GM21619 (cell line): ENCODE measurements around the gene PTTG2.
"Not testable (repeated sequence)": the region's sequence is repeated elsewhere in the genome, so short reads cannot be mapped to it uniquely, and the experiment has no call there.

Experiments
- ATAC-seq: cut with Tn5 transposase; IDR thresholded peaks from one replicate; pipeline ENCODE4 v1.9.1; 2021; ENCODE audit not compliant: unreplicated experiment

Gene PTTG2

DNA sequence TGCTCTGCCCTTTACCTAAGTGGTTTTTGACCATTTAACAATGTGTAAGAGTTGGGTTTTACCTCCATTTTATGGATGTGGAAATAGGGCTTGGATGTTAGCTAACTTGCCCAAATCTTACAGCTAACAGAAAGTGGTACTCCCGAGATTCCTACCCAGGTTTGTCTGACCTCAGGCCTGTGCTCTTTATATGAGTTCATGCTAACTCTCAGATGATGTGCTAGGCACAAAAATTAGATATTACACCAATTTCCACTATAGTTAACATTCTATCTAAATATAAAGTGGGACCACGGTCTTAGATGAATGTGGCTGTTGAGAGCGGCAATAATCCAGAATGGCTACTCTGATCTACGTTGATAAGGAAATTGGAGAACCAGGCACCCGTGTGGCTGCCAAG, at the start of gene PTTG2:
PTTG2 (plus strand) TSS at position 301 of the 400 bp plus-strand sequence; CDS start at position 338, 37 bp downstream.
- ATAC-seq: no peak

DNA sequence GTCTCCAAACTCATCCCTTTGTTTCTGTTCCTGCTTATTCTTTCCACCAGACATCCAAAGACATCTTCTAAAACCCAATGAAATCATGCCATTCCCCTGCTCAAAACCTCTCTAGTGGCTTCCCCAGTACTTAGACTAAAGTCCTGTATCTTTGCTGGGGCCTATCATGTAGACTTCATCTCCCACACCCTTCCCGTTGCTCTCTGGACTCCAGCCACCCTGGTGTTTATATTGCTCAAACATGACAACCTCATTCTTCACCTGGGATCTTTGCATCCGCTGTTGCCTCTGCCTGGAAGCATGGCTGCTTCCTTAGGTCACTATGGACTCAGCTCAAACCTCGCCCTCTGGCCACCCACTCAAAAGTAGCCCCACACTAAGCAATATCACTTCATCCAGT, 45.7 kb upstream of the PTTG2 start:
- ATAC-seq: no peak

DNA sequence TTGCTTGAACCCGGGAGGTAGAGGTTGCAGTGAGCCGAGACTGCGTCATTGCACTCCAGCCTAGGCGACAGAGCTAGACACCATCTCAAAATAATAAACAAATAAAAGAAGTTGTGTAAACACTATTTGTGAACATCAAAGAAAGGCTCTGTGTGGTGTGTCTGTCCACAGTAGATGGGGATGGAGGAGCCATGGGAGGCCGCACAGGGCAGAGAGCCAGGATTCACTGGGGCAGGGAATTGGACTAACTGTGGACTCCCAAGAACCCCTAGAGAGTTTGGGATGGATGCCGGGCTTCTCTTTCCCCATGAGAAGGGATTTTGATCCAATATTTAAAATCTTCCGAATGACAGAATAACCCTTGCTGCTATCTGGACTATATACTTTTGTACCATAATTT, 42.8 kb upstream of the PTTG2 start:
- ATAC-seq: no peak

DNA sequence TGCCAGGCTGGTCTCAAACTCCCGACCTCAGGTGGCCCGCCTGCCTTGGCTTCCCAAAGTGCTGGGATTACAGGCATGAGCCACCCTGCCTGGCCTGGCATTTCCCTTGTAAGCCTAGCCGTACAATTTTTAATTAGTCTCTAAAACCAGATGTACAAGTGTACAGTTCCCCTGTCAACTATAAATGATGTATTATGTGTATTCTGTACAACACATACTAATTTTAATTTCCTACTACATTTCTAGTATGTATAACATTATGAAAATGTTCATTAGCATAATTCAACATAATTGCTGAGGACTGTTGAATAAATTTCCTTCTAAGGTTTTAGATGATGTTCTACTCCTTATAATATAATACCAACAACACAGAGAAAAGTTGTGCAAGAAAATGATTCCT, 41.5 kb upstream of the PTTG2 start:
- ATAC-seq: no peak

DNA sequence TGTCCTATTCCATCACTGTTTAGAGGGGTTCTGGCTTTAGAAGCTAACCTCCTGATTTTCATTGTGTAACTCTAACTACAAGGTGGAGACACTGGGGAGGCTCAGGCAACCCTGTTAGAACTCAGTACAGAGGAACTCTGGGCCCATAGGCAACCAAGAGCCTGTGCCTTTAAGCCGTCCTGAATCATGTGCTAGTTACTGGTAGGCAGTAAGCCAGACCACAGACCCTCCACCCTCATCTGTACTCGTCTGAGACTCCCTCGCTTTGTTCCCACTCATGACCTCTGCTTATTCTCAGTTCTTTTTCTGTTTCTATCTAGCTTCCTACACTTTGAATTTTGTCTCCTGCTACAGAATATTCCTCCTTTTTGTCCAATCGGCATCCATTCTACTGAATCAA, 37.9 kb upstream of the PTTG2 start:
- ATAC-seq: no peak

DNA sequence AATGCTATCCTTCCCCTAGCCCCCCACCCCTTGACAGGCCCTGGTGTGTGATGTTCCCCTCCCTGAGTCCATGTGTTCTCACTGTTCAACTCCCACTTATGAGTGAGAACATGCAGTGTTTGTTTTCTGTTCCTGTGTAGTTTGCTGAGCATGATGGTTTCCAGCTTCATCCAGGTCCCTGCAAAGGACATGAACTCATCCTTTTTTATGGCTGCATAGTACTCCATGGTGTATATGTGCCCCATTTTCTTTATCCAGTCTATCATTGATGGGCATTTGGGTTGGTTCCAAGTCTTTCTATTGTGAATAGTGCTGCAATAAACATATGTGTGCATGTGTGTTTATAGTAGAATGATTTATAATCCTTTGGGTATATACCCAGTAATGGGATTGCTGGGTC, 37.1 kb upstream of the PTTG2 start:
- ATAC-seq: not testable (repeated sequence)

DNA sequence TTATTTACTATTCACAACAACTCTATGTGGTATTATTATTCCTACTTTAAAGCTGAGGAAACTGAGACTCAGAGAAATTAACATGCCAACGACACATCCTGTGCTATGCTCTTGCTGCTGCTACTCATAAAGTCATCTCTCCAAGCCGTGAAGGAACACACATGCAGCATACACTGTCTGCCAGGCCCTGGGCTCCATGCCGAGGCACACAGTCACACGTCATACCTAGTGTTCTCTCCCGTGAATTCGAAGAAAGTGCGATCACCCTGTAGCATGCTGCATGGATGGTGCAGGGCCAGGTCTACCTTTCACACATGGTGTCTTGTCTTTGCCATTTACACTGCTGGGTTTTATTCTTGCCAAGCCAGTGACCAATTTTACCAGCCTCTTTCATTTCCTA, 35.3 kb upstream of the PTTG2 start:
- no peak for ATAC-seq

DNA sequence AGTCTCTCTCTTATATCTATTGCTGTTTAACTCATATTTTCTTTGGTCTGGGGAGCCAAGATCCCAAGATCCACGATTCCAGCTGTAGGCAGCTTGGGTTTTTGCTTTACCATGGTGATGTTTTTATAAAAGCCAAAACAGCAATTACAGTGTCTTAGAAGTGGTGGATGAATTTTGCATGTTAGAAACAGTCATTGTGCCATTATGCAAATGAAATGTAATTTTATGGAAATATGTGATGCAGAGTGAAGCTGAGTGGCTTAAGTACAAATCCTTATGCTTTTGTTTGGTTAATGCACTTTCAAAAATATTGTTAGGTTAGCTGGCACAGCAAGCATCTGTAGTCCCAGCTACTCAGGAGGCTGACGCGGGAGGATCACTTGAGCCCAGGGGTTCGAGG, 32.8 kb upstream of the PTTG2 start:
- no peak for ATAC-seq

DNA sequence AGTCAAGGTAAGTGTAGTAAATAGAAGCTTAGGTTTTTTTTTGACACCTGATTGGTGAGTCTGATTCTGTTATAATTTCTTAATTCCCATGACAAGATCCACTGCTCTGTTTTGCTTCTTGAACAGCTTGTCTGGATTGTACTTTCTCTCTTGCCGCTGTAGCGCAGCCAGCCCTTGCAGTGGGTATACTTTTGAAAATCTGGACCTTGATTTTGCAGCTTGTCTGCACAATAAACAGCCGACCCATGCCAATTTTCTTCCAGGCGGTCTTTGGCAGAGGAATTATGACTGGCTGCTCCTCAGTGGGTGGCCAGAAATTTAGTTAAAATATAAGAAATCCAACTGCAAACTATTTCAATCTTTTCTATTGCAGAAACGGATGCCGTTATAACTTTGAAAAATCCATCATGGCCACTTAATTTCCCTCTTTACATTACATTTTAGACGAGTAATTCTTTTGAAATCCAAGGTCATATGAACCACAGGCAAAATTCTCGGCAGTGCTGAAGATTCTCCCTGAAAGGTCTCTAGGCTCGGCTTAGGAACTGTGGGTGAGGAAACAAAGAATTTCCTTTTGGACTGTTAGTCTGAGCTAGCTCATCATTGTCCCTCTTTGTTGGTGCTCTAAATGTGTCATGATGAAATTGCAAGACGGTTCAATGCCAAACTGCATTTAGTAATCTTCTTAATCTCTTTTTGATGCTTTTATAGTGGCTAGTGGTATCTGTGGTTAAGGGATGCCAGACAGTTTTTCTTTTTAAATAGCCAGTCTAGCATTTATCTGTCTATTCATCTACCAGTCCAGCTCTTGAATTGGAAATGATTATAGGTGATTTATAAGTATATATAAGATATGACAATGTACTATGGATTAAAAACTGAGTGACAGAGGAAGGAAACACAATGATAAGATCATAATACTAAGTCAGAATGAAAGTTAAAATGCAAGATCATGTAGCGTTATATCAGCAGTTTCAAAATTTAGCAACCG, 31.5 kb upstream of the PTTG2 start:
- ATAC-seq: no peak

DNA sequence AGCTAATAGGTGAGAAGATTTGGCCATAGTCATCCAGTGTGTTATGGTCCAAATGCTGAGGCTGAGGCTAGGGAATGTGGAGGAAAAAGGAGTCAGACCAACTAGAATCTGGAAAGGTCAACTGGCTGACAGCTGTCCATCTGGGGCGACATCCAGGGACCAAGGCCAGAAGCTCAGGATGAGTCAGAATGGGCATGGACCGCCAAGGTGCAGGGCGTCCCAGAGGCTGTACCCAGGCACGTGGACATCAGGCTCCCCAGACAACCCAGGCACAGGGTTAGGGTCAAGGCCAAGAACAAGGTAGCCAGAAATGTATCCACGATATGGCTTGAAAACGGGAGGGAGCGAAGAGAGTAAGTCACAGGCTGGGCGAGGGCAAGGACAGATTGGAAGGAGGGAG, 26.1 kb upstream of the PTTG2 start:
- no peak for ATAC-seq

DNA sequence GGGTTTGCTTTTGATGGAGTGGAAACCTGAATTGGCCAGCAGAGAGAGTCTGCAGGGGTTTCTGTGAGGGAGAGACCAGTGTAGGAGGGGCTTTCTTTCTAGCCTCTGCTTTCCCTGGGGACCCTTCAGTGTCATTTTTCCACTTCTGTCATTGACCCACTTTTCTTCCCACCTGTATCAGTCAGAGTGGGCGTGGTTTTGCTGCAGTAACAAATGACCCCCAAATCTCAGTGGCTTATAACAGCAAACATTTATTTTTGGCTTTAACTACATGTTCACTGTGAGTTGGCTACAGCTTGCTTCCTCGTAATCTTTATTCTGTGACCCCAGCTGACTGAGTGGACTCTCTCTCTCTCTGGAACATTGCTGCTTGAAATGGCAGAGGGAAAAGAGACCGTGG, 25.6 kb upstream of the PTTG2 start:
- ATAC-seq: no peak

DNA sequence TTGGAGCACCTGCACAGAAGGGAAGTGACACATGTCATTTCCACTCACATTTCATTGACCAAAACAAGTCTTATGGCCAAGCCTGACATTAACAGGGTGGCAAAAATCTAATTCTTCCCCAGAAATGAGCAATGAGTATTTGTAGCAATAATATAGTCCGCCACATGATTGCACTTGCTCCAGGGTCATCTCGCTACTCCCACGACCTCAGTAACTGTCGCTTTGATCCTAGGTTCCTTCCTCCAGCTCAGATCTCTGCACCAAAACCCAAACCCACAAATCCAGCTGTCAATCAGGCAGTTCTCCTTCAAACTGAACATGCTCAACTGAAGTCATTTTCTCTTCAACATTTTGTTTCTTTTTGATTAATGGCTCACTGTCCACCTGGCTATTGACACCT, 25.2 kb upstream of the PTTG2 start:
- ATAC-seq: no peak

DNA sequence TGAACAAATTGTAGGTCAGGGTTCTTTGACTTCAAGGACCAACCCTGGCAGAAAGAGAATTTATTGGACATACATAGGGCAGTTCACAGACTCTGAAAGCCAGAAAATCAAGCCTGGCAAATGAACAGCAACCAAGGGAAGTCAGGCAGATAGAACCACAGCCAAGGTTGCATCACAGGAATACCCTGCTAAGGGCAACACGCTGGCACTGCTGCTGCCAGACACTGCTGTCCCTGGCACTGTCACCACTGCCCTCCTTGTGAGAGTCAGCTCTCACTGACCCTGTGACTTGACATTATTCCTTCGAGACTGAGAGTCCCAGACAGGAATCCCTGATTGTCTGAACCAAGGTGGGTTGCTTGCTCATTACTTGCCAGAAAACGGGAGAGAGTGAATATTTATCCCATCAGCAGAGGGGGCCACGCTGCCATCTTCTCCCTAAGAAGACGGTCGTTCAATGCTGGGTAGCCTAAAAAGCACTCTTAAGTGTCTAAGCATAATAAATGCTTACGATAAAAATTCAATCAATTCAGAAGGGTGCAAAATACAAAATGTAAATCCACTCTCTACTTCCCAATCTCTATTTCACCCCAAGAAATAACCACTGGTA, 23.2 kb upstream of the PTTG2 start:
- ATAC-seq: no peak

DNA sequence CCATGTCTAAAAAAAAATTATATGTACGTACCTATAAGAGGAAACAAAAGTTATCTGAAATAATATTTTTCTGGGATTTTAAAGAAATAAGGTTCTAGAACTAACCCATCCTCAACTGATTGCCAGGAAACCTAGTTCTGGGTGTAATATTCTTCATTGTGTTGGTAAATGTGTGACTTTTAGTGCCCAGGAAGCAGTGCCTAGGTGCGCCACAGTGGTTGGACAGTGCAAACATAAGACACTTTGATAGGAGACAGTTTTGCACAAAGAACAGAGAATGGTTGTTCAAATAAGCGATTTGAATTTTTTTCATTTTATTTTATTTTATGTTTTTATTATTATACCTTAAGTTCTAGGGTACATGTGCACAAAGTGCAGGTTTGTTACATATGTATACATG, 22.0 kb upstream of the PTTG2 start:
- no peak for ATAC-seq

DNA sequence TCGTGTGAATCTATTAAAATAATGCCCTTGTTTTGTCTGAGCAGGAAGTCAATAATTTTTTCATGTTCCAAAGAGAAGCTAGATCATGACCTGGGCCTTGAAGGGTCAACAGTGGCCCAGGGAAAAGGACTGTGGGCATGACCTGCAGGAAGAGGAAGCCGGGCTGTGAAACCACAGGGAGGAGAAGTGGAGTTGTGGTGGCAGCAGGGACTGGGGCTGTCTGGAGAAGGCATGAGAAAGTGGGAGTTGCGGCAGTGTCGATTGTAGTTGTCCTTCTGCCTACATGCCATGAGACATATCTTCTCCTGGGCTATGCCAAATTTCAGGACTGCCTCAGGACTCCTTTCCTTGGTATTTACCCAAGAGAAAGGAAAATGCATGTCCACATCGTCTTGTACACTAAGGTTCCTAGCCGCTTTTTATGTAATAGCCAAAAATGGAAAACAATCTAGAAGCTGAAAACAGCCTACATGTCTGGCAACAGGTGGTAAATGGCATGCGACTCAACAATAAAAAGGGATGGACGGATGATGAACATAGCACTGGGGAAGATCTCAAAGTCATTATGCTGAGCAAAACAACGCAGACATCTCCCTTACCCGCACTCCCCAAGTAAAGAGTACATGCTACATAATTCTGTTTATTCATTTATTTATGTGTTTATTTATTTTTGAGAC, 13.6 kb upstream of the PTTG2 start:
- no peak for ATAC-seq

DNA sequence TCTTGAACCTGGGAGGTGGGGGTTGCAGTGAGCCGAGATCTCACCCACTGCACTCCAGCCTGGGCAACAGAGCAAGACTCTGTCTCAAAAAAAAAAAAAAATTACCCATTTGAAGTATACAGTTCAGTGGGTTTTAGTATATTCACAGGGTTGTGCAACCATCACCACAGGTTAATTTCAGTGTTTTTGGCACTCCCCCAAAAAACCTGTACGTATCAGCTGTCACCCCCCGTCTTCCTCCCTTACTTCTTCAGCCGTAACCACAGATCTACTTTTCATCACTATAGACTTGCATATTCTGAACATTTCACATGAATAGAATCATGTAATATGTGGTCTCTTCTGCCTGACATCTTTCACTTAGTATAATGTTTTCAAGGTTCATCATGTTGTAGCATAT, 11.7 kb upstream of the PTTG2 start:
- ATAC-seq: no peak

DNA sequence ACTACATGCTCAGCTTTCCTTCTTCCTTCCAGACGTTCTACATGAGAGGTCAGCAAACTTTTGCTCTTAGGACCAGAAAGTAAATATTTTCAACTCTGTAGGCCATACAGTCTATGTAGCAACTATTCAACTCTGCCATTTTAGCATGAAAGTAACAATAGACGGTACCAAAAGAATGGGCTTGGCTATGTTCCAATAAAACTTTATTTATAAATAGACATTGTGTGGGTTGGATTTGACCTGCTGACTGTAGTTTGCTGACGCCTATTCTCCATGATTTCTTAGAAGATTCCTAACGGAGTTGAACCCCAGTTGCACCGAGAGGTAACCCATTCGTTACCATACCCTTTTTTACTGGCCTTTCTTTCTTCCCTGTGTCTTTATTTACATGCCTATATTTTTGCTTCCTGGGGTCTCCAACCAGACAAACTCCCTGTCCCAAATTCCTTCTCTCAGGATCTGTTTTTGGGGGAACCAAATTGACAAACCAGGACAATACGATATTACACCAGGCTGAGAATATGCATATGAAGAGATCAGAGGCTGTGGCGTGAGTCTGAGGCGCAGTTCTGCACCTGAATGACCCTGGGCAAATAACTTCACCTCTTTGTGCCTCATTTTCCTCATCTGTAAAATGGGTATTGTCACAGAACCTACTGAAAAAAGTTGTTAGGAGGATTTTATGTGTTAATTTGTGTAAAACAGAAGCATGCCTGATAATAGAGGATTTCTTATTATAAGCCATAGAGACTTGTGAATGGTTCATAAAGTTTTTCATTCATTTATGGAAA, 10.4 kb upstream of the PTTG2 start:
- ATAC-seq: no peak

DNA sequence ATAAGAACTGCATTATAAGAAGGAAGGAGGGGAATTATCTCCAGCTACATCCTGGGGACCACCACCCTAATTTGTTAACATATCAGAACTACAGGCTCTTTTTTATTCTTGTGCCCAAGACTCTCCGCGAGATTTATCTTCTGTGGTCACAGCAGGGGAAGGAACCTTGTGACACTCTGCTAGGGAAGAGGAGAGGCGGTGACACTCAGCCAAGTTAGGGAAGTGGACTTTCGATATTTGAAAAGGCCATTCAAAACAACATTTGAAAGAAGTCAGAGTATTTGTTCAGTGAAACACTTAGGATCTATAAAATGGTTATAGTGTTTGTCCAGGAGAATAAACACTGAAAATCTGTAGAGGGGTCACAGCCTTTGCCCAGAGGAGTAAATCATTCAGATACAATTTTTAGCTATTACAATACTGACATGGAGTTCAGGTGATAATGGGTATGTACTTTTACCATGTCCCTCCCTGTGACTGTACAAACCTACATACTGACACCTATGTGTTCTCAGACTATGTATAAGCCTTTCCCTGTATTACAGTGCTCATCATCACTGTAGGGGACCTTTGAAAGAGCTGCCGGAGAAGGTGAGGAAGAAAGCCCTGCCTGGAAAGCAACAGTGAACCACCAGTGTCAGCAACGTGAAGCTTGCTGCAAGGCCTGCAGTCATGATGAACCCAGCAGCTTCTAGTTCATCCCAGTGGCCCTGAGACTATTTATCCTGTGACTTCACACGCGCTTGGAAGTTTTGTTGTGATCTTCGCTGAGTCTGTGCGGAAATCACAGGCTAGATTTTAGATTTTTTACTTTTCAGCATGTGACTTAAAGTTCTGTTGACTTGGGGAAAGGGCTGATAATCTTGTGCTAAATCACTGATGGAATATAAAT, 8.5 kb upstream of the PTTG2 start:
- ATAC-seq: no peak

DNA sequence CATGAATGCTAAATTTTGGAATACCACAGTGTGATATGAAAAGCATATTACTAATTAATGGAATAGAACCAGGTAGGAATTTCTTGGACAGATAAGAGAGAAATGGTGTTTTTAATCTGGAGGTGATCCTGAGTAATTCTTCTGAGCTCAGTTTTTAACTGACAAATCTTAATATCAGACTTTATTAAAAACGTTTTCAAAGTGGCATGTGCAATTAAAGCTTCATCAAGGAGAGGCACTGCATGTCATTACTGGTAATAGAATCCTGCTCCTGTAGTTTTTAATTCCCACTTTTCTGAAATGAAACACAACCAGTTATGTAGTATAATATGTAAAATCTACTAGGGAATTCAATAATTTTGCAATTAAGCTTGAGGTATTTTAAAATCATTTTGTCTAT, 7.0 kb upstream of the PTTG2 start:
- no peak for ATAC-seq

DNA sequence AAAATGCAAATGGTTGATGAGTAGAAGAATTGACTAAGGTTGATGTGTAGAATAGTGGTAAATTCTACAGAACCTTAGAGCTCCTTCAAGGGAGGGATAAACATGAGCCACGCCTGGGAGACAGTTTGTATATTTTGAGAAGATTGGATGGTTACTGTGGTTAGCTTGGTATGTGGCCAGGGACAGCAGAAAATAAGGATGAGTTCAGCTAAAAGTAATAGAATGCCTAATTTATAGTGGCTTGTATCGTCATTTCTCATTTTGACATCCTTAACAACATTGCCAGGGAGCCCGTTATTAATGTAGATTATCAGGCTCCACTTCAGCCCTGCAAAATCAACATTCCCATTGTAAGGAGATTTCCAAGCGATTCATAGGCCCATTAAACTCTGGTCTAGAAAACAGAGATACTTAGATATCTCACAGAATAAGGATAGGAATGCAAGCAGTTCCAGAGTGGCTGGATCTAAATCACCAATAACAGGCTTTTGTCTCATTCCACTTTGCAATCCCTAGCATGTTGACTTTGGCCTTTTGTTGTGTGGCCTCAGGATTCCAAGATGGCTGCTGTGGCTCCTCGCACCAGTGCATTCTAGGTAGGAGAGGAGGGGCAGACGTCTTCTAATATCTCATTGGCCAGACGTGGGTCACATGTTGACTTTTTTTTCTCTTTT, 6.4 kb upstream of the PTTG2 start:
- no peak for ATAC-seq
